Measurements from ENCODE around the gene FBXL19.
A peak's percentile ranks its signal among the peaks of the same experiment; 100 is the strongest.

The FBXL19 gene

GRCh38 chr16:30944352-30944751, 21.0 kb downstream of the FBXL19 start:
- DNase-seq (ENCODE audit: low spot score), result no peak

GRCh38 chr16:30946671-30947540, 23.5 kb downstream of the FBXL19 start:
- DNase-seq (ENCODE audit: low spot score), result no peak

- no peak for DNase-seq (ENCODE audit: low spot score)
Observed at GRCh38 chr16:30947541-30947858, 24.1 kb downstream of the FBXL19 start.

GRCh38 chr16:30947859-30948666, 24.7 kb downstream of the FBXL19 start:
- peak; percentile 91 for DNase-seq (ENCODE audit: low spot score)

- DNase-seq (ENCODE audit: low spot score), result peak; percentile 65
Observed at GRCh38 chr16:30948667-30949649, 25.6 kb downstream of the FBXL19 start, which contains the start of gene ORAI3. TSS of gene ORAI3 (plus strand) at chr16:30949068. CDS start at chr16:30949290, 222 bp downstream.

- DNase-seq (ENCODE audit: low spot score), result no peak
Observed at GRCh38 chr16:30949650-30950515, 26.5 kb downstream of the FBXL19 start.

GRCh38 chr16:30950516-30951065, 27.2 kb downstream of the FBXL19 start:
- no peak for DNase-seq (ENCODE audit: low spot score)

DNA sequence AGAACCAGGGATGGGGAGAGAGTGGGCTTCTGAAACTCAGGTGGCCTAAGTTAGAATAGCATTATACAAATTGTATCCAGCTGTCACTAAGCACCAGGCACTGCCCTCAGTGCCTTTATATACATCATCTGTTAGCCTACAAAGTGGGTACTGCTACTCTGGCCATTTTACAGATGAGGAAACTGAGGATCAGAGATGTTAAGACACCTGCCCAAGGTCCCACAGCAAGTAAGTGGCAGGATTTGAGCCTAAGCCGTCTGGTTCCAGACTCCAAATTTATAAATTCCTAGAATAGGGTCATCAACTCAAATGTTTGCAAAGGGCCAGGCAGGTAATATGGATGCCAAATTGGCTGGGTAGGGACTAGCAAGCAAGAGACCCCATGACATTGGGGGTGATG, 27.8 kb downstream of the FBXL19 start:
- no peak for DNase-seq (ENCODE audit: low spot score)

GRCh38 chr16:30951750-30952149, 28.4 kb downstream of the FBXL19 start:
- no peak for DNase-seq (ENCODE audit: low spot score)

DNA sequence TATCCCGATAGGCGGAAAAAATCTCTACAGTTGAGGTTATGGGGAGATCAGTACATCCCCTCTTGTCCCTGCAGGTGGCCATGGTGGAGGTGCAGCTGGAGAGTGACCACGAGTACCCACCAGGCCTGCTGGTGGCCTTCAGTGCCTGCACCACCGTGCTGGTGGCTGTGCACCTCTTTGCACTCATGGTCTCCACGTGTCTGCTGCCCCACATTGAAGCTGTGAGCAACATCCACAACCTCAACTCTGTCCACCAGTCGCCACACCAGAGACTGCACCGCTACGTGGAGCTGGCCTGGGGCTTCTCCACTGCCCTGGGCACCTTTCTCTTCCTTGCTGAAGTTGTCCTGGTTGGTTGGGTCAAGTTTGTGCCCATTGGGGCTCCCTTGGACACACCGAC, 29.7 kb downstream of the FBXL19 start:
- no peak for DNase-seq (ENCODE audit: low spot score)

DNA sequence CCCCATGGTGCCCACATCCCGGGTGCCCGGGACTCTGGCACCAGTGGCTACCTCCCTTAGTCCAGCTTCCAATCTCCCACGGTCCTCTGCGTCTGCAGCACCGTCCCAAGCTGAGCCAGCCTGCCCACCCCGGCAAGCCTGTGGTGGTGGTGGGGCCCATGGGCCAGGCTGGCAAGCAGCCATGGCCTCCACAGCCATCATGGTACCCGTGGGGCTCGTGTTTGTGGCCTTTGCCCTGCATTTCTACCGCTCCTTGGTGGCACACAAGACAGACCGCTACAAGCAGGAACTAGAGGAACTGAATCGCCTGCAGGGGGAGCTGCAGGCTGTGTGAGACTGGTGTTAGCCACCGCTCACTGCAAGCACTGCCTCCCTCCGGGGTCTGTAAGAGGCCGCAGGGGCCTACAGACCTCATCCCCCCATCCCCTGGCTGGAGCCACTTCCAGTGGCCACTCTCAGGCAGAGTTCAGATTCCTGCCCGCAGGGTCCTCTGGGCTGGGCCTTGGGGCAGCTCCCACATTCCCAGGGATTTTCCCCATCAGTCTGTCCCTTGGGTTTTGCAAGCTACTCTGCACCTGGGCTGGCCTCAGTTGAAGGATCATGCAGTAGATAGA, 30.2 kb downstream of the FBXL19 start:
- peak; percentile 70 for DNase-seq (ENCODE audit: low spot score)

DNA sequence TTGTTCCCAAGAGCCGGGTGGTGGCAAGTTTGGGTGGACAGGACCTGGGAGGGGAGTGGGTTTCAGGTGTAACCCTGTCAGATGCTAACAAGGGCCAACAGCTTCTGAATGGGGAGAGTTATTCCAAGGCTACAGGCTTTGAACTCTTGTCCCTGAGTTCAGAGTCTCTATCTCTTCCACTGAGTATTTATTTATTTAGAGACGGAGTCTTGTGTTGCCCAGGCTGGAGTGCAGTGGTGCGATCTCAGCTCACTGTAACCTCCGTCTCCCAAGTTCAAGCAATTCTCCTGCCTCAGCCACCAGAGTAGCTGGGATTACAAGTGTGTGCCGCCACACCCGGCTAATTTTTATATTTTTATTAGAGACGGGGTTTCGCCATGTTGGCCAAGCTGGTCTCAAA, 31.6 kb downstream of the FBXL19 start:
- DNase-seq (ENCODE audit: low spot score), result no peak

- DNase-seq (ENCODE audit: low spot score), result peak; percentile 73
Observed at GRCh38 chr16:30956601-30957455, 33.5 kb downstream of the FBXL19 start.

DNA sequence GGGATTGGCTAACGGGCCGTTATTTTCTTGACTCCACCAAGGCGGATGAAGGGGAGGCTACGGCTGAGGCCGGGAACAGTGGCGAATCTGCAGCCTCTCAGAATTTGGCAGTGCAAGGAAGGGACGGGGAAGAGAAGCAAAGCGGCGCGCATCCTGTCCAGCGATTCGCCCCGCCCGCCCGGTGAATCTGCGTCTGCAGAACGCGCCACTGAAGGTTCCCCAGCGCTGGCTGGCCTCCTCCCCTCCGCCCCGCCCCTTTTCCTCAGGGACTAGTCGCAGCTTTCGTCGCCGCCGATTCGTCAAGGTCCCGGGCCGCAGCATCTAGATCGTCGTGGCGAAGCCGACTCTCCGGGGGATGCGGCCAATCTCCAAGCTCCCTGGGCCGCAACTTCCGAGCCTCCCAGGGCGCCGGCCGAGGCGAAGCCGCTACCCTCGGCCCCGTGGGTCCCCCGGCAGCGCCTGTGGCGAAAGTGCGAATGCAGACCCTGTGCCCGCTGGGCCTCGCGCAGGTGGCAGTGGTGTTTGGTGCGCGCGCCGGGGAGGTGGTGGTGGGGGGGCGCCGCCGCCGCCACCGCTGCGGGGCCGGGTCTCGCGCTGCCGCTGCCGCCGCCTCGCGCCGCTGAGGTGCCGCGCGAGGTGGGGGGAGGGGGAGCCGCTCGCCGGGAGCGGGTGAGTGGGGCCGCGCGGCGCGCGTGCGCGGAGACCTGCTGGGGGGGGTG, 34.2 kb downstream of the FBXL19 start, which contains the start of gene SETD1A:
SETD1A (plus strand) TSS at position 299 of the 719 bp plus-strand sequence. CDS start 978 bp downstream, outside the sequence.
- DNase-seq (ENCODE audit: low spot score), result peak; percentile 93

DNA sequence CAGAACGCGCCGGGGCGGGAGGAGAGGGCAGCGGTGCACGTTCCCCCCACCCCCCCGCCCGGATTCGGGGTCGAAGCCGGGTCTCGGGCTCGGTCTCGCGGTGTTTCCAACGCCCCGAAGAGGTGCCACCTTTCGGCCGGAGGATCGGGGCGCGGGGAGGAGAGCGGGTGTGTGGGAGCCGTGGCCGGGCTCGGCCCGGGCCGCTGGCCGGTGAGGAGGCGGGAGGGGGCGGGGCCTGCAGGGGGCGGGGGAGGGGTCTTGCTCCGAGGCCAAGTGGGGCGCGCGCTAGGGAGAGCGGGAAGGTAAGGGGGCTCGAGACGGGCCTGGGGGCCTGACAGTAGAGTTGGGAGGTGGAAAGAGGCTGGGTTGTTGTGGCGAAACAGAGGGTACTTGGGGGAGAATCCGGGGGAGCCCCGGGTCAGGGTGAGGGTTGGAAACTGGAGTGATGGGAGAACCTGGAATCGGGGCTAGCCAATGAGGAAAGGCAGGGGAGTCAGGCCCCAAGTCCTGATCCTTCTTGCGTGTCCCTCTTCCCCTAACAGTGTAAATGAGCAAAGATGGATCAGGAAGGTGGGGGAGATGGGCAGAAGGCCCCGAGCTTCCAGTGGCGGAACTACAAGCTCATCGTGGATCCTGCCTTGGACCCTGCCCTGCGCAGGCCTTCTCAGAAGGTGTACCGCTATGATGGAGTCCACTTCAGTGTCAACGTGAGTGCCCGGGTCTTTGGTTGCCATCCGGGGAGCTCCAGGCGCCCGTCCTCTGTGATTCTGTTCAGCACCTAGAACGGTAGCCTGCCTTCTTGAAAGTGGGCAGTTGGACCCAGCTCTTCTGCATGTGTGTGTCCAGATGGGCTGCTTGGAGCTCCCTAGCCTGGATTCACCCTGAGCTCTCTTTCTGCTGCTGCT, 35.1 kb downstream of the FBXL19 start:
- DNase-seq (ENCODE audit: low spot score), result peak; percentile 28

- DNase-seq (ENCODE audit: low spot score), result no peak
Observed at GRCh38 chr16:30961384-30961783, 38.0 kb downstream of the FBXL19 start.

- DNase-seq (ENCODE audit: low spot score), result no peak
Observed at GRCh38 chr16:30963925-30964511, 40.6 kb downstream of the FBXL19 start.
